ENCODE results near the gene GON7.

DNA sequence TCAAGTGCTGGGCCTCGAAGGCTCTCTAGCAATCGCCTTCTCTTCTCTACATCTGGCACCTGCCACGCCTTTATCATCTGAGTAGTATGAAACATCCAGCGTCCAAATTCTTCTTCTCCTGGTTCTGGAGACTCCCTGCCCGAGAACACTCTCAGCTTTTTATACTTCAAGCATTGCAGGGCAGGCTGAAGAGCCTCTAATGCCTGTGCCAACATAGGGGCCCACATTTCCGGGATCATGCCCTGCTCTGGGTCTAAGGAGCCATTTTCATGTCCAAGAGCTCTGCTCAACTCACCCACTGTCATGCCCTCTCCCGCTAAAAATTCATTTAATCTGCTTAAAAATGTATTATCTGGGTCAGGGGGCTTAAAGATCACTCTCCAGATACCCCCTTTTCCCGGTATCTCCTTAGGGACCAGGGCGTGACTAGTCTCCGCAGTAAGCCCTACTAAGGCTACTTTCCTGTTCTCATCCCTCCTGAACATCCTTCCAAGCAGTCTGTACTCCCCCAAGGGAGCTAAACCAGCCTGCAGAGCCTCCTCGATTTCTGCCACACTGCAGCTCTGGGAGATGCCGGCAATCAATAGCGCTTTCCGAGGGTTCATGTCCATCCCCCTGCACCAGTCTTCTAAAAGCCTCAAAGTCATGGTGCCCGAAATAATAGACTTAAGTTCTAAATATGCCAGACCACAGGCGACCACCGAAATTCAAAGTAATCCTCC lies 23.1 kb downstream of the GON7 start:
- TF ChIP-seq, protein P1, sequence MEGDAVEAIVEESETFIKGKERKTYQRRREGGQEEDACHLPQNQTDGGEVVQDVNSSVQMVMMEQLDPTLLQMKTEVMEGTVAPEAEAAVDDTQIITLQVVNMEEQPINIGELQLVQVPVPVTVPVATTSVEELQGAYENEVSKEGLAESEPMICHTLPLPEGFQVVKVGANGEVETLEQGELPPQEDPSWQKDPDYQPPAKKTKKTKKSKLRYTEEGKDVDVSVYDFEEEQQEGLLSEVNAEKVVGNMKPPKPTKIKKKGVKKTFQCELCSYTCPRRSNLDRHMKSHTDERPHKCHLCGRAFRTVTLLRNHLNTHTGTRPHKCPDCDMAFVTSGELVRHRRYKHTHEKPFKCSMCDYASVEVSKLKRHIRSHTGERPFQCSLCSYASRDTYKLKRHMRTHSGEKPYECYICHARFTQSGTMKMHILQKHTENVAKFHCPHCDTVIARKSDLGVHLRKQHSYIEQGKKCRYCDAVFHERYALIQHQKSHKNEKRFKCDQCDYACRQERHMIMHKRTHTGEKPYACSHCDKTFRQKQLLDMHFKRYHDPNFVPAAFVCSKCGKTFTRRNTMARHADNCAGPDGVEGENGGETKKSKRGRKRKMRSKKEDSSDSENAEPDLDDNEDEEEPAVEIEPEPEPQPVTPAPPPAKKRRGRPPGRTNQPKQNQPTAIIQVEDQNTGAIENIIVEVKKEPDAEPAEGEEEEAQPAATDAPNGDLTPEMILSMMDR (IDR thresholded peaks at IDR 0.05) = no peak
- TF ChIP-seq EP300 (IDR thresholded peaks at IDR 0.05) (no peak), POLR2A (IDR thresholded peaks at IDR 0.05) (no peak), POLR2AphosphoS5 (IDR thresholded peaks at IDR 0.05) (no peak)

Data from suprapubic skin (tissue), 4 donors.